ENCODE data around the gene PLEKHH3.
"Not testable (repeated sequence)": the region's sequence is repeated elsewhere in the genome, so short reads cannot be mapped to it uniquely, and the experiment has no call there.

Gene PLEKHH3

DNA sequence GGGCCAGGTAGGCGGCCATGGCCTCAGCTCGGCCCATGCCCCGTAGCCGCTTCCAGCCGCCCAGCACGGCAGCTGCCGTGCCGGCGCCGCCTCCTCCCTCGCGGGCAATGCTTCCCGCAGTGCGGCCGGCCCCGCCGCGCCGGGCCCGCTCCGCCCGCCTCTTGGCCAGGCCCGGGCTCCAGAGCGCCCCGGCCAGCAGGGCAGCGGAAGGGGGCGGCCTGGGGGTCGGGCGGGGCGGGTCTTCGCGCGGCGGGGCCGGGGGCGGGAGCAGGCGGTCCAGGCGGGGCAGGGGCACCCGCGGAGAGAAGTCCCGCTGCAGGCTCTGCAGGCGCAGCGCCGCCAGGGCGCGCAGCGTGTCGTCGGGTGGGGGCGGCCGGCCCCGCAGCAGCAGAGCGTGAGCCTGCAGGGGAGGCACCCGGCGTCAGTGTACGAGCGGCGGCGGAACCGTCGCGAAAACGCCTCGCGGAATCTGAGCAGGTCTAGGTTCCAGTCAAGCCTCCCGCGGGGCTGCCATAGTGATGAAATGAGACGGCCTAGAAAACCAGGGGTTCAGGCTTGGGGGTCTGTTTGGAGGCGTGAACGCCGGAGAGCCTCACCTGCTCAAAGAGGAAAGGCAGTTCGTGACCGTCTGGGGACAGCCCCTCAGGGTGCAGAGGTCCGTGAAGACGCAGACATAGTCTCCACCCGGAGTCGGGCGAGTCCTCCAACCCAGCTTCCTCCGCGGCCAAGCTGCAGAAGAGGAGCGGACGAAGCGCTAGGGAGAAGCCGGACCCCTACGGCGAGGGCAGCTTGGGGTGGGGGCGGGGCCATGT lies 6.6 kb downstream of the PLEKHH3 start:
- DNase-seq = no peak

DNA sequence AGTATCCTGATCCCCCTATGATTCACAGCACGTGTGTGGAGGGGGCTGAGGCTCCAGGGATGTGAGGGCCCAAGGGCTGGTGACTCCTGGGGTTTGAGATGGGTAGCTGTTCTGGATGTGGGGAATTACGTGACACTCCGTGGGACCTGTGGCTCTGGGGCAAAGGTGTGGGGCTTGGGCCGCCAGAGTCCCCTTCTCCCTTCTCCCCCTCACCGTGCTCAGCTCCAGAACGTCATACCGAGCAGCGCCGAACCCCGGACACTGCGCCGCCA lies 7.2 kb downstream of the PLEKHH3 start:
- no peak for DNase-seq

DNA sequence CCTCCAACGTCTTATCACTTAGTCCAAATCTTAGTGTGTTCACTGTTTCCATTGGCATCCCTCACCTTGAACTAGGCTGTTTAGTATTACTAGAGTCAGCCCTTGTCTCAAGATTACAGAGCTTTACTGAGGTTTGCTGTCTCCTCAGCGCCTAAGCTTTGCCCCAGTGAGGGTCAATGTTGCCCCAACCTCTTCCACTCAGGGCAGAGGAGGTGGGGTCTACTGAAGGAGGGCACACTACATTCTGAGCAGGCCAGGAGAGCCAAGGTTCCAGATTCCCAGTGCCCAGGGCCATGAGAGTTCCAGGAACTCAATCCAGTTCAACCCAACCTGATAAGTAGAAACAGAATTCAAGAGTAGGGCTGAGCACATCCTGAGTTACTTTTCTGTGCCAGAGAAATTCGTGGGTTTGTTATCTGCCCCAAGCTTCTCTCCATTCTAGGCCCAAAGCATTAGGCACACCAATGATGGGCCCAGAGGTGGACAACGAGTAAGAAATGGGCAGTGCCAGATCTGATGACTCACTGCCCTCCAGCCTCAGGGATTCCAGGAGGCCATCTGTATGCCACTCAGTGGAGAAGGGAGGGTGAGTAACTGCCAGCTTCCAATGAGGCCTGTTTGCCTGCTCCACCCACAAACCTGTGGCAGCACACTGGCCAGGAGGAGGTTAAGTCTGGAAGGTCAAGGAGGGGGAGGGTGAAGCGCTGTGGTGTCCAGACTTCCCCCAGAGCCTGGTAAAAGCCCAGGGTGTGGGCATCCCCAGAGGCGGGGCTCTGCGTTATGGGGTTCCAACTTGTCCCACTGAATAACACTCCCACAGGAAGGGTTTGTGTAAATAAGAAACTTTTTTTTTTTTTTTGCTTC lies 9.5 kb downstream of the PLEKHH3 start:
- no peak for DNase-seq

DNA sequence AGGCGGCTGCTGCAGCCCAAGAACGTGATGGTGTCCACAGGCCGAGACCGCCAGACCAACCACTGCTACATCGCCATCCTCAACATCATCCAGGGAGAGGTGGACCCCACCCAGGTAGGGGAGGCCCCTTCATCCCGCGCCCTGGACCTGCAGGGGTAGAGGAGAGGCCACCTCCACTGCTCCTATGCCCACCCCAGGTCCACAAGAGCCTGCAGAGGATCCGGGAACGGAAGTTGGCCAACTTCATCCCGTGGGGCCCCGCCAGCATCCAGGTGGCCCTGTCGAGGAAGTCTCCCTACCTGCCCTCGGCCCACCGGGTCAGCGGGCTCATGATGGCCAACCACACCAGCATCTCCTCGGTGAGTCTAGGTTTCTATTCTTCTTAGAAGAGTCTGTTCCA lies 10.7 kb downstream of the PLEKHH3 start:
- DNase-seq = not testable (repeated sequence)

DNA sequence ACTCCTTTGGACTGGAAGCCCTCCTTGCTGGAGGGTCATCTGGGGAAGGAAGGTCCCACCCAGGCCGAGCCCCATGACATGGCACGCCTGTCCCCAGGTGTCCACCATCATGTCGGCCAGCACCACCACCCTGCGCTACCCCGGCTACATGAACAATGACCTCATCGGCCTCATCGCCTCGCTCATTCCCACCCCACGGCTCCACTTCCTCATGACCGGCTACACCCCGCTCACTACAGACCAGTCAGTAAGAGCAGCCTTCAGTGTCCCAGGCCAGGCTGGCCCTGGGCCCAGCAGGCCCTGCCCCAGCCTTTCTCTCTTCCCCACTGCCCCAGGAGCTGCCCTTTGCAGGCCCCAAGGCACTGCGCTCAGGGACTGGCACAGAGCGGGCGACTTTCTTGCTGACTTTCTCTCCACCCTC lies 11.2 kb downstream of the PLEKHH3 start:
- no peak for DNase-seq

DNA sequence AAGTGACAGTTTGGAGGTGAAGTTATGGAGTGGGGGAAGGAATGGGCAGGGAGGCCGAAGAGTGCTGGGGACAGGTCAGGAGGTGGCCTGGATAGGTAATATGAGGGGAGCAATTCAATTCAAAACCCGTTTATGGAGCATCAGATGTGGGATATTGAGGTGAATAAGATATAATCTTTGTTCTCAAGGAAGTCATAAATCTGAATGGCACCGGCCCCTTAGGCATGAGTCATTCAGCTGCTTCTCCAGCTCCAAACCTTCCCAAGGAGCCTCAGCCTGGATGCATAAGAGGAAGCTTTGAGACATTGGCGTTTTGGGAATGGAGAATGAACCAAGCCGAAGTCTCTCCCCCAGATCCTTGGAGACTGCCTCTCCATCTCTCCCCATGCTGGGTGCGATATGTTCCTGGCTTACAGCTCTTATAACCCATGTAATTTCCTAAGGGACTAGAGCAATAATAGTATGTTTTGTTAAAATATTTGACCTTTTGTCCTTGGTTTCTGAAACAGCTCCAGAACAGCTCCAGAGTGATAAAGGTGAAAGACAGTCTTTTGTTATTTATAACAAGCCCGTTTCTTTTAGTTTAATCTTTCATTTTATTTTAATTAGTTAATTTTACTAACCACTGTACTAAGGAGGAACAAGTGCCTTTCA lies 16.0 kb downstream of the PLEKHH3 start:
- DNase-seq = no peak

DNA sequence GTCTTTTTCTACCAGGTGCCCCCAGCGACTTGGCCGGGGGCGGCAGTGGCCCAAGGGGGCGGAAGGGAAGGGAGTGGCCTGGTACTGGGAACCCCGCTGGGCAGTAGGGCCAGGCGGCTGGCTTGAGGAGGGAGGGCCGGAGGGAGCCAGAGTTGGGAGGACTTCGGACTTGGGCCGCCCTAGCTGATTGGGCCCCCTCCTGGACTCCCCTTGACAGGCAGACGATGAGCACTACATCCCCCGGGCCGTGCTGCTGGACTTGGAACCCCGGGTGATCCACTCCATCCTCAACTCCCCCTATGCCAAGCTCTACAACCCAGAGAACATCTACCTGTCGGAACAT lies 16.9 kb downstream of the PLEKHH3 start:
- not testable (repeated sequence) for DNase-seq

DNA sequence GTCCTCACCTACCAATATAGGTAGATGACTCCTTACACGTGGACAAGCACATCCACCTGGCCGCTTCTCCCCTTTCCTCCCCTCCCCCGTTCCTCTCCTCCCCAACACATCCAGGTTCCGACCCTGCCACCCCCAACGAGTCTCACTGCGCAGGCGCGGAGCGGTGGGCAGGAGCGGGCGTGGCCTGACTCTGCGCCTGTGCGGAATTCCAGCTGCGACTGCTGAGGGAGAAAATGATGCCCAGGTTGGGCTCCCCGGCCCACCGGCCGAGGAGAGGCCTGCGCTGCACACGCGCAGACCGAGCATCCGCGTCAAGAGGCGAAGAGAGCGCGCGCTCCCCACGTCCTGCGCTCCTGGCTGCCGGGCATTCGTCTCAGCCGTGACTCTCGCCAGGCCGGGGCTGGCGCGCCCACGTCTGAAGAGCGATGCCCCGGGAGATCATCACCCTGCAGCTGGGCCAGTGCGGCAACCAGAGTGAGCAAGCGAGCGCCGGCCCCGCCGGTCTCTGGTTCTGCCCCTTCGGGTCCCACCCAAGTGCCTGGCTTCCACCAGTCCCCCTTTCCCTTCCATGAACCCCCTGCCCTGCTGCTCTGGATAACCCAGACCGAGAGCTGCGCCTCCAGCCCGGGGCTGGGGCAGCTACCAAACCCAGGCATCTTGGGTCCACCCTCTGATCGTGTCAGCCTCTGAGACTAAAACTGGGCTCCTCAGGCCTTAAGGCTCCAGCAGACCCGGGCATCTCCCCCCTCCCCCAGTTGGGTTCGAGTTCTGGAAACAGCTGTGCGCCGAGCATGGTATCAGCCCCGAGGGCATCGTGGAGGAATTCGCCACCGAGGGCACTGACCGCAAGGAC lies 17.5 kb downstream of the PLEKHH3 start, which contains the start of gene TUBG2:
TSS of gene TUBG2 (plus strand) at position 206 of the 853 bp plus-strand sequence. CDS start at position 426, 220 bp downstream.
- peak; percentile 91 for DNase-seq

DNA sequence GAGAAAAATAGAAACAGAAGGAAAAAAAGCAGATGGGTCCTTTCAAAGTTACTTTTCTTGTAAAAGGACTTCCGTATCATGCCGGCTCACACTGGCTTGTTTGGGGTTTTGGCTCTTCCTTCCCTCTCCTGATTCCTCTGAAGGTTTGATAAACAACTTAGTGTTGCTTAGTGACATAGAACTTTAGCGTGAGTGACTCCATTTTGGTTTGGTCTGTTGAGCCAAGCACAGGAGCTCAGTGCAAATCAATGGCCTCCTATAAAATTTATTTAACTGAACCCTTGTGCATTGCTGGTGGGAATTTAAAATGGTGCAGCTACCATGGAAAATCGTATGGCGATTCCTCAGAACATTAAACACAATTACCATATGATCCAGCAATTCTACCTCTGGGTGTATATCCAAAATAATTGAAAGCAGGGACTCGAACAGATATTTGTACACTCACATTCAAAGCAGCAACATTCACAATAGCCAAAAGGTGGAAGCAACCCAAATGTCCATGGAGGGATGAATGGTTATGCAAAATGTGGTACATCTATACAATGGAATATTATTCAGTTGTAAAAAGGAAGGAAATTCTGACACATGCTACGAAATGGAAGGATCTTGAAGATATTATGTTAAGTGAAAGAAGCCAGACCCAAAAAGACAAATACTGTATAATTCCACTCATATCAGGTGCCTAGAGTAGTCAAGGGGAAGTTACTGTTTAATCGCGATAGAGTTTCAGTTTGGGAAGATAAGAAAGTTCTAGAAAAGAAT lies 18.8 kb downstream of the PLEKHH3 start:
- DNase-seq = no peak

DNA sequence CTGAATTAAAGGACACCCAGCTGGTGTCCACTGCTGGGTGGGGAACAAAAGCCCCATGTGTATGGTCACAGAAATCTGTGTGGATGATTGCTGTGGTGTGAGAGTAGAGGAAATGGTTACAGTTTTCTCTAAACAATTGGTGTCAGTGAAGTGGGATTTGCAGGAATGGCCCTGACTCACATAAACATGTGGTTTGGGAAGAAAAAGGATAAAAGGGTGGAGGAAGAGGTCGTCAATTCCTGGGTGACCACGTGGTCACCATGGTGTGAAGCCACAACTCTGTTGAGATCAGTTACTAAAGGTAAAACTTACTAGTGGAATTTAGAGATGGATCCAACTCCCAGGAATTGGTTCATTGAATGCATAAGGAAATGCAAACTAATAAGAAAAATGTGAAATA lies 21.3 kb downstream of the PLEKHH3 start:
- DNase-seq = no peak

DNA sequence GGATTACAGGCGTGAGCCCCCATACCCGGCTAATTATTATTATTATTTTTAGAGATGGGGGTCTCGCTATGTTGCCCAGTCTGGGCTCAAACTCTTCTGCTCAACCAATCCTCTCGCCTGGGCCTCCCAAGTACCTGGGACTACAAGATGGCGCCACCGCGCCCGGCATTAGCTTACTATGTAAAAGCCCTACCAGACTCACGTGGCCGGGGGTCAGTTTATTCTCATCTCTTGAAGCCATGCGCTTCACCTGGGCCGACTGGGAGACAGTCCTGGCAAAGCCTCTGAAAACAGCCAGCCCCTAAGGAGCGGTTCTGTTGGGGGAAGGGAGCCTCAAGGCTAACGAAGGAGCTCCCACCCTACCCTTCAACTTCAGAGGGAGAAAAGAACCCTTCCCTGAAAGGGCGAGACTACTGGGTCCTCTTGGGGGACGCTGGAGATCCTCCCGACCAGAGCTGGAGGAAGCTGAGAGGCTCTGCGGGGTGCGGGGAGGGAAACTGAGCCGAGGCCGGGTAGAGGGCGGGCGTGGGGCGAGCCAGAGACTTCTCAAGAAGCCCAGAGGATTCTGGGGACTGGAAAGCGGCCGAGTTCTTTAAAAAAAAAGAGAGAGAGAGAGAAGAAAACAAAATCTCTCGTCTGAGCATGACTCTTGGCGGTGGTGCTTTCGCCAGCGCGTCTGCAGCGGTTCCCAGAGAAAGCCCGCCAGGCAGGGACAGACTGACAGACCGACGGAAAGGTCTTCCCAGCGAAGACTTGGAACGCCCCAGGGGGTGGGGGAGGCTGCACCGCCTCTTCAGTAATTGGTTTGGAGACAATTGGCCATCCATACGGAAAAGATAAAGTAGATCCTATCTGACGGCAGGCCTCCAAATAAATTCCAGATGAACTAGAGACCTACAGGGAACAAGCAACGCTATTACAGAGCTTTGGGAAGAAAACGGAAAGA lies 23.3 kb downstream of the PLEKHH3 start:
- DNase-seq = no peak

DNA sequence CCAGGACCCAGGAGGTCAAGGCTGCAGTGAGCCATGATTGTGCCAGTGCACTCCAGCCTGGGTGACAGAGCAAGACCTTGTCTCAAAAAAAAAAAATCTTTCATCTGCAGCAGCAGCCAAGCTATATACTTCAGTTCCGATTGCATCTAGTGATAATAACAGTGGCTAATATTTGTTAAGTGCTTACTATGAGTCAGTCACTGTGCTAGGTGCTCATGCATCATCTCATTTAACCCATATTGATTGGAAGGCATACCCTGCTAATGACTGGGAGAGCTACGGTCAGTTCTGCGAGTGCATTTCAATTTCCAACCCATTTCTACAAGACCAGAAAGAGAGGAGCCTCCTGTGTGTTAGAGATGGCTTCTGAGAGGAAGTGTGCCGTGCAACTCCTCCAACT lies 25.4 kb downstream of the PLEKHH3 start:
- no peak for DNase-seq

DNA sequence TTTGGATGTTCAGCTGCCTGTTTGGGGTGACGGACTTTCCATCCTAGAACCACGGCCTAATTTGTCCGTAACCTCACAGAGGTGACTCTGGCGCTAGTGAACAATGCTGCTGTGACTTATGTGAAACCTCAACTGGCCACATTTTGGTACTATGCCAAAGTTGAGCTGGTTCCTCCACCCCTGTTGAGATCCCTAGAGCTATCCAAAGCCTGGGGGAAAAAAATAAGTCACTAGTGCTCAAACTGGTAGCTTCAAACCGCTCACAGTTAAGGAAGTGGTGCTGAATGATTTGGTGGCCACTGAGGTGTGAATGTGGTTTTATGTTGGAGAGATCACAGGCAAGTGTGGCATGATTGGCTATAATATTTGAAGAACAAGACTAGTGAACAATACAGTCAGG lies 29.0 kb downstream of the PLEKHH3 start:
- DNase-seq = peak; percentile 60

DNA sequence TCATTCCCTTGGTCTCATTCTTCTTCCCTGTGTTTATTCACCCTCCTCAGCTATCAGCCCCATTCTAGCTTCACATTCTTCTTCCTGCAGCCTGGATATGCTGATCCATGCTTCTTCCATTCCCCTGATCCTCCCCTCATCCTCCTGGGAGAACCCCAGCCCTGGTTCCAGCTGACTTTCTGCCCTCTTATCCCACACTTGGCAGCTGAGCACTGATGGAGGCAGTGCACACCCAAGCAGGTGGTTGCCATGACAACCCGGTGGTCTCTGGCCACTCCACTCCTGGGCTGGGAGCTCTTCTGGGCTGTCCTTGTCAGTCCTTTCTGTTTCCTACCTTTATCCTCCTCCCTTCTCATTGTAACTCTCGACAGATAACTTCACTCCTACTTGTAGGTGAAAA lies 34.5 kb downstream of the PLEKHH3 start:
- DNase-seq = no peak

DNA sequence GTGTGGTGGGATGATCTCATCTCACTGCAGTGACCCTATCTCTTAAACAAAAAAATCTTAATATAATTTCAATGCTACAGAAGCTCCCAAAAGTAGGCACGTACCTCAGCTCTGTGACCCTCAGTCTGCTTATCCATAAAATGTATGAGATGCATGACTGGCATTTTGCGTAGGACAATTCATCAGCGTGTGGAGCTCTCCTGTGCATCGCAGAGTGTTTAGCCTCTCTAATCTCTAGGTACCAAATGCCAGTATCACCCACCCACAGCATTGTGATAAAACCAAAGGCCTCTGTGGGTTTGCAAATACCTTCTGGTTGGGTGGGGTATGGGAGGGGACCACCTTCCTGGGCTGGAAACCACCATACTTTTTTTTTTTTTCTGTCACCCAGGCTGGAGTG lies 36.7 kb downstream of the PLEKHH3 start:
- DNase-seq = no peak

DNA sequence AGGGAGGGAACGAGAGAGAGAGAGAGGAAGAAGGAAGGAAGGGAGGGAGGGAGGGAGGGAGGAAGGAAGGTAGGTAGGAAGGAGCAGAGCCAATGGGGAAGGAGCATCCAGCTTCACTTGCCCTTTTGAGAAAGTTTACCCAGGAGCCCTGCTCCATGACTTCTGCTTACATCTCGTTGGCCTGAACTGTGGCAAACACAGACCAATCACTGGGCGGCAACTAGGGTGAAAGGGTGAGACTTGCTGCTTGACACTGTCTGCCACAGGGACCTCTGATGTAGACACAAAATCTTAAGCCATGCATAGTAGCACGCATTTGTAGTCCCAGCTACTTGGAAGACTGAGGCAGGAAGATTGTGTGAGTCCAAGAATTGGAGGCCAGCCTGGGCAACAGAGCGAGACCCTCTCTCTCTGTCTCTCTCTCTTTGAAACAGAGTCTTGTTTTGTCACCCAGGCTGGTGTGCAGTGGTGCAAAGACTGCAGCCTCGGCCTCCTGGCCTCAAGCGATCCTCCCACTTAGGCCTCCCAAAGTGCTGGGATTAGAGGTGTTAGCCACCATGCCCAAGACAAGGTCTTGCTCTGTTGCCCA lies 37.2 kb downstream of the PLEKHH3 start:
- DNase-seq = no peak

DNA sequence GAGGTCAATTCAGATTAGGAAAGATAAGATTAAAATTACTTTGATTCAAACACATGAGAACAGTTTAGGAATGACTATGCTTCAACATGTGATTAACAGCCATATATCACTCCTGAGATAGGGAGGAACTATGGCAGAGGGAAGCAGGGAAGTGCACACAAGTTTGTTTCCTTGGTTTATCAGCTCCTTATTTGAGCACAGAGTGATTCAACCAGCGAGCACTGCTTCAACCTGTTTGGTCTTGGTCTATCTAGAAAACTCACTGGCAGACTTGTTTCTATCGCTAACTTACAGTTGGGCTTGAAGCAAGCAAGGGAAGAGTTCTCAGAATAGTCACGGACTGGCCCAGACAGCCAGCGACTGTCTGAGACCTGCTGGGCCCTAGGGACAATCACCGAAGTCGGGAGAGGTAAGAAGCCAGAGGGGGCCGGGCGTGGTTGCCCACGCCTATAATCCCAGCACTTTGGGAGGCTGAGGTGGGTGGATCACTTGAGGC lies 43.8 kb downstream of the PLEKHH3 start:
- no peak for DNase-seq

DNA sequence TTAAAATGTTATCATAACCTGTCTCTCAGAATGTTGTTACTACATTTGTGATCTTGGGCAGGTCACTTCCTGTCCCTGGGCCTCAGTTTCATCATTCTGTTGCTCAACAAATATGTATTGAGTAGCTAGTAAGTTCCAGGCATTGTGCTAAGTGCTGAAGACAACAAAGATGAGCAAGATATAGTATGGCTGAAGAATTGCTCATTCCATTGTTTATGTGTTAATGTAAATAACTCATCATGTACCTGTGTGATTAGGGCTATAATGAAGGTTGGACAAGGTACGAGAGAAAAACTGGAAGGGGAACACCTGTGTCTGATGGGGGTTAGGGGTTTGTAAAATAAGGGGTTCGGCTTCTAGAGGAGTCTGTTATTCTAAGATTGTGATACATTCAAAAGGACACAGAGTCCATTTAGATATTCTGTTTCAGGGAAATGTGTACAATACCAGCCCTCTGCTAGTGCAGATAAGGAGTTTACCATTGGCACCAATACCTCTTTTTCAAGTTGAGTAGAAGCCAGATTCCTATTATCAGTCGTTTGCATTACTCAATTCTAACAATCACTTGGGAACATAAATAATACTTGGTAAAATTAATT lies 47.3 kb downstream of the PLEKHH3 start:
- no peak for DNase-seq

DNA sequence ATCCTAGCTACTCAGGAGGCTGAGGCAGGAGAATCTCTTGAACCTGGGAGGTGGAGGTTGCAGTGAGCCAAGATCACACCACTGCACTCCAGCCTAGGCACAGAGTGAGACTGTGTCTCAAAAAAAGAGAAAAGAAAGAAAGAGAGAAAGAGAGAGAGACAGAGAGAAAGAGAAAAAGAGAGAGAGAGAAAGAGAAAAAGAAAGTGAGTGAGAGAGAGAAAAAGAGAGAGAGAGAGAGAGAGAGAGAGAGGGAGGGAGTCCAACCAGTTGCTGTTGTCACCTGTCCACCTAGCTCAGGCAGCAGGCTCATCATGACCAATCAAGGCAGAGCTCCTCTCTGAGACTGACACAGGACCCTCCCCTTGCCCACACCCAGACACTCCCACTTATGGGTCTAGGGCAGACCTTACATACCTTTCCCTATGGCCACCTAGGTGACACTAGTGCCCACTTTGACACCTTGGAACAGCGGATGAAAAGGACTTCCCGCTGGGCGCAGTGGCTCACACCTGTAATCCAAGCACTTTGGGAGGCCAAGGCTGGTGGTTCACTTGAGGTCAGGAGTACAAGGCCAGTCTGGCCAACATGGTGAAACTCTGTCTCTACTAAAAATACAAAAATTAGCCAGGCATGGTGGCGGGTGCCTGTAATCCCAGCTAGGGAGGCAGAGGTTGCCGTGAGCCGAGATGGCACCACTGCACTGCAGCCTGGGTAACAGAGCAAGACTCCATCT lies 49.6 kb downstream of the PLEKHH3 start:
- DNase-seq = not testable (repeated sequence)

All from RPMI8226 (cell line).